GM19324 (cell line): ENCODE results near the gene MZT1.

Source experiments
- ATAC-seq: cut with Tn5 transposase; IDR thresholded peaks from one replicate; pipeline ENCODE4 v1.9.1; 2021; ENCODE audit warnings: mild to moderate bottlenecking, moderate library complexity; ENCODE audit not compliant: unreplicated experiment, low FRiP score

Gene MZT1

DNA sequence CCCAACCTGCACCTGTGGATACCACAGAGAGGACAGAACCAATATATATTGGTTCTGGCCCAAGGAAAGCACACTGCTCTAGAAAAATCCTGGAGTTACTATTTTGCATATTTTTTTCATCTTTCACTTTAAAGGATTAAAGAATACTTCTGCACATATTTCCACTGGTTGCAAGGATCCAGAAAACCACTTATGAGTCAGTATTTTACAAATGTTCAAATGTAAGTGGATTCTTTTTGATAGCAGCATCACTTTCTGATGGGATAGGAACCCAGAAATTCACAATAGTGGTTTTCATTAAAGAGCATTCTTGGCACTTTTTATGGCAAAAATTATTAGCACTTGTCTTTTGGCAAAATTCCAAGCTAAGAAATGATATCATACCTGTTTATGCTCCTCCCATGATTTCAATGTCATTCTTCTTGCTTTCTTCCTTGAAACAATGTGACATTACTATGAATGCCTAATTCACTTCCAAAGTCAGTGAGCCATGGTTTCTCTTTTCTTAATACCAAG lies 38.2 kb downstream of the MZT1 start:
- ATAC-seq = no peak

DNA sequence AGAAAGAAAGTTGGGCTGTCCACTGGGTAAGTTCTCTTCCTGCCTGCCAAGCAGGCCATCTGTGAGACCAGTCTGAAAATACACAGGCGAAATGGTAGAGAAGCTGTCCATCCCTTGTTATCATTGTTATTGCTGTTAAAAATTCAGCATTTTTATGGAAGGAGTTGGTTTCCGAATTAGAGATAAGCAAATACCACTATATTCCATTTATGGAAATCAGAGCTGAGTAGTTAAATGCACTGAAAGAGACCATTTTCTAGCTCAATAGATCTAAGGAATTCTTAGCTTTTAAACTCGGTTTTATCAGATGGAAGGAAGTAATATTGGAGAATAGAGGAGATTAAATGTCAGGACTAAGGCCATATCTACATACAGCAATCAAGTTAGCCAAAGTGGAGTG lies 40.7 kb downstream of the MZT1 start:
- ATAC-seq = no peak

DNA sequence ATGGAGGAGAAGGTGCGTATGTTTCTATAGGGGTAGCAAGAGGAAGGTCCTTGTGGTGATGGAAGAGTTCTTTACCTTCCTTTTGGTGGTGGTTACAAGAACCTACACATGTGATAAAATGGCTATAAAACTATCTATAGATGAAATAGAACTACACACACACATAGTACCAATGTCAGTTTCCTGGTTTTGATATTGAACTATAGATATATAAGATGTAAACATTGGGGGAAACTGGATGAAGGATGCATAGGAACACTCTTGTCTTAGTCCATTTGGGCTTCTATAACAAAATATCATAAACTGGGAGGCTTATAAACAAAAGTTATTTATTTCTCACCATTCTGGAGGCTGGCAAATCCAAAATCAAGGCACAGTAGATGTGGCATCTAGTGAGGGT lies 47.1 kb downstream of the MZT1 start:
- ATAC-seq = no peak

DNA sequence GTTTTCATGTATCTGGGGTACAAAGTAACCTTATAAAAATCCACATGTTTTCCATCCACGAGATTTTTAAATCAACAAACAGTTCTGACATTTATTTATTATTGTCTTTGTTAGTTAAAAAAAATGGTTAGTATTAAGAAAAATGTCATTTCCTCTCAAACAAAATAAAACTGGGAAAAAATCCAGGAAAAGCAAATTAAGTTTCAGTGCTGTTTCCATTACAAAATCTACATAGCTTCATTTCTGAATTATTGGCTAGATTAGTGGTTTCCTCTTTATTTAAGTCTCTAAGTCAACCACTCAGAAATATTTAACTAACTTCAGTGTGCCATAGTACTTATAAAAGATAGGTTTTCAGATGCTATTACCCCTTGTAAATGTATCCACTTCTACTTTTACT lies 49.1 kb downstream of the MZT1 start:
- no peak for ATAC-seq

DNA sequence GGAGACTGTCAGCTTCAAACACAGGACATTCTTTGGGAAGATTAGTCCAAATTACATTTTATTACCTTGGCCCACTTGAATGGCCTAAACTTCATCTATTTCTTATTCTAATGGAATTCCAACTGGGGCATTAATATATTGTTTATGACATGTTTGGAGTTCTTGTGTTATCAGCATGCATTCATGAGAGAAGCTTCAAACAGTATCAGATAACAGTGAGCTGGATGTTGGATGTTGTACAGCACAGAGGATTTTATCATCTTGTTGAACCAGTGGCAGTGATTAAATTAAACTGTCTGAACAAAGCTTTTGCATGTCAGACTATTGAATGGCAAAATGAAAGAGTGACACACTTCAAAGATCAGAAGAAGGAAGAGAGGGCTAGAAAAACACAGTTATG lies 50.0 kb downstream of the MZT1 start:
- ATAC-seq = no peak

DNA sequence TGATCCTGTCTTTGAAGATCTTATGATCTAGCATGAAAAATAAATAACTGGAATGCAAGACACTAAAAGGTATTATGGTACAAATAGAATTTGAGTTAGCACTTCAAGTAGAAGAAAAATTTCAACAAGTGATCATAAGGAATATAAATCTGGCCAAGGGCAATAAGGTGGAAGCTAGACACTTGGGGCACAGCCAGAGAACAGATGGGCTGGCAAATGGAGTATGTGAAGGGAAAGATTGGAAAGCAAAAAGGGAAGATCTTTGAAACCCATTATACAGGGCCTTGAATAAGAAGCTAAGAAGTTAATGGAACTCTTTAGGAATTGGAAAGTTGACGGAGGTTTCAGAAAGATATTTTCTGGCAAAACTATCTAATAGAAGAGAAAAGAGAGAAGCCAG lies 61.0 kb downstream of the MZT1 start:
- no peak for ATAC-seq

DNA sequence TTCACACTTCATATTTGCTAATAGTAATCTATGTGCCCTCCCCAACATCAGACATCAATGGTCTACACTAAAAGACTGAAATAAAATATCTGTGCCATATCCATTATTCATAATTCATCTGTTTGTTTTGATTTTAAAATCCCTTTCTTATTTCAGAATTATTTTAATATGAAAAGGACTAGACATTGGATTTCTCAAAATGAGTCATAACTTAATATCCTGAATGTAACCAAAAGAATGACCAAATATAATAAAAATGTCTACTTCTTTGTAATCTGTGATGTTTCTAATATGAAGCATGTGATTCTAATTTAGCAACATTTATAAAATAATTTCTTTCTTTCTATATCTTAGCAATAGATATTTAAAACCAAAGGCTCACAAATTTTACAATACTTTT lies 64.9 kb downstream of the MZT1 start:
- ATAC-seq = no peak
